Neural progenitor cell (in vitro differentiated cells): ENCODE results near the gene SLC6A17. TPM values are rescaled to one million over a fixed set of nuclear protein-coding genes. Genes with fewer than 3 reads are reported as not detected.

Source experiments
- DNase-seq: peaks from one replicate; pipeline ENCODE4 v3.0.0-alpha.2; 2016; ENCODE audit warnings: low spot score
- H2AFZ ChIP-seq: fragments of 200-600 bp; sonication (generic); replicated peaks from 2 replicates; pipeline ENCODE4 v1.6.1; 2016; ENCODE audit warnings: antibody characterized with exemption
- H3F3A ChIP-seq: fragments of 200-600 bp; sonication (generic); 2 replicates; pipeline ENCODE4 v1.6.1; 2016; ENCODE audit warnings: antibody characterized with exemption, low read depth
- H3K27ac ChIP-seq: fragments of 200-600 bp; sonication (generic); 2 replicates; pipeline ENCODE4 v1.5.1; 2016; ENCODE audit warnings: mild to moderate bottlenecking
- H3K27me3 ChIP-seq: fragments of 200-600 bp; sonication (generic); 2 replicates; pipeline ENCODE4 v1.6.1; 2016; ENCODE audit warnings: mild to moderate bottlenecking, moderate library complexity
- H3K36me3 ChIP-seq: fragments of 200-600 bp; sonication (generic); 2 replicates; pipeline ENCODE4 v1.5.1; 2016
- H3K4me1 ChIP-seq: fragments of 200-600 bp; sonication (generic); 2 replicates; pipeline ENCODE4 v1.6.1; 2016; ENCODE audit warnings: mixed run types
- H3K4me2 ChIP-seq: fragments of 200-600 bp; sonication (generic); 2 replicates; pipeline ENCODE4 v1.6.1; 2016
- H3K4me3 ChIP-seq: fragments of 200-600 bp; sonication (generic); 2 replicates; pipeline ENCODE4 v1.5.1; 2016
- H3K79me2 ChIP-seq: fragments of 200-600 bp; sonication (generic); 2 replicates; pipeline ENCODE4 v1.6.1; 2016; ENCODE audit warnings: low read depth
- H3K9ac ChIP-seq: fragments of 200-600 bp; sonication (generic); 2 replicates; pipeline ENCODE4 v1.6.1; 2016
- H3K9me3 ChIP-seq: fragments of 200-600 bp; sonication (generic); 2 replicates; pipeline ENCODE4 v1.5.1; 2016; ENCODE audit warnings: low read depth
- H4K20me1 ChIP-seq: fragments of 200-600 bp; sonication (generic); 2 replicates; pipeline ENCODE4 v1.6.1; 2016; ENCODE audit warnings: low read depth
- H3K27ac Mint-ChIP-seq: 3 replicates; pipeline ENCODE4 v1.8.0; 2021; ENCODE audit warnings: mixed read lengths
- H3K27me3 Mint-ChIP-seq: 2 replicates; pipeline ENCODE4 v1.8.0; 2022; ENCODE audit warnings: low read depth, mild to moderate bottlenecking, inconsistent platforms, moderate library complexity, mixed read lengths; ENCODE audit not compliant: insufficient read depth
- H3K36me3 Mint-ChIP-seq: 3 replicates; pipeline ENCODE4 v1.8.0; 2021; ENCODE audit warnings: mixed read lengths
- H3K4me1 Mint-ChIP-seq: 3 replicates; pipeline ENCODE4 v1.8.0; 2021; ENCODE audit warnings: mixed read lengths
- H3K4me3 Mint-ChIP-seq: 3 replicates; pipeline ENCODE4 v1.8.0; 2021; ENCODE audit warnings: mild to moderate bottlenecking, moderate library complexity, mixed read lengths
- H3K9me3 Mint-ChIP-seq: 3 replicates; pipeline ENCODE4 v1.8.0; 2020; ENCODE audit warnings: mixed read lengths
- CTCF ChIP-seq: fragments of 200-600 bp; sonication (generic); IDR thresholded peaks from 2 replicates; pipeline ENCODE4 v1.5.1; 2017; ENCODE audit warnings: antibody characterized with exemption, mild to moderate bottlenecking
- EZH2 ChIP-seq: fragments of 200-600 bp; sonication (generic); IDR thresholded peaks from 2 replicates; pipeline ENCODE4 v1.6.1; 2017; ENCODE audit warnings: antibody characterized with exemption, mild to moderate bottlenecking, moderate library complexity
- EZH2phosphoT487 ChIP-seq: fragments of 200-600 bp; sonication (generic); IDR thresholded peaks from 2 replicates; pipeline ENCODE4 v1.6.1; 2017; ENCODE audit warnings: antibody characterized with exemption
- total RNA-seq: library from RNA; depleted of rRNA; stranded (reverse); fragments of >200 nt; gene quantifications from 2 replicates; pipeline ENCODE4 v1.2.3, GENCODE V29; 2015; ENCODE audit warnings: low replicate concordance

The SLC6A17 gene
- total RNA-seq, 1 donor from 2014 or later: not detected

DNA sequence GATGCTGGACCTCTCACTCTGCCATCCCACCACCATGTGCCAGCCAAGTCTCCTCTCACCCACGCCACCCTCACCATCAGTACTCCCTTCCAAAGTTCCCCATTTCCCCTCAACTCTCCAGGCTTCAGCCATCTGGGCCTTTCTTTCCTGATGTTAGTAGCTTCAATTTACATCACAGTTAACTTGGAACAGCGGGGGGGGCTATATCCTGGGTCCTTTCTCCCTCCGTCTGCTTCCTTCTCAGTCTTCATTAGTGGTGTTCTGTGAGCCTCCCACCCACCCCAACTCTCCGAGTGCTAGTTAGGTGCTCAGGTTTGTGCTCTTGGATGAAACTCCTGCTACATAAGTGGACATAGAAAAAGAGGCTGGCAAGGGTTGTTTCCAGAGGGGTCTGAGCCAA lies 91.8 kb downstream of the SLC6A17 start:
- H3K36me3 Mint-ChIP-seq: no peaks in the 10 kb centered on the region
- Histone ChIP-seq H3K4me2 (no peak overlapping the region), H3K27me3 (no peaks in the 10 kb centered on the region), H3K27ac (no peak overlapping the region), H3K4me3 (no peak overlapping the region), H4K20me1 (no peaks in the 10 kb centered on the region), H3K79me2 (no peaks in the 10 kb centered on the region), H3K4me1 (peaks cover 24% of the 10 kb centered on the region), H2AFZ (no peak overlapping the region), H3K36me3 (no peaks in the 10 kb centered on the region), H3F3A (peaks cover 6% of the 10 kb centered on the region), H3K9me3 (no peaks in the 10 kb centered on the region), H3K9ac (no peak overlapping the region)
- no peak for TF ChIP-seq CTCF
- TF ChIP-seq EZH2: no peak
- TF ChIP-seq EZH2phosphoT487: no peak
- DNase-seq: no peak
- H3K9me3 Mint-ChIP-seq: no peaks in the 10 kb centered on the region
- H3K4me1 Mint-ChIP-seq: peaks cover 36% of the 10 kb centered on the region
- no peak overlapping the region for H3K27ac Mint-ChIP-seq
- no peak overlapping the region for H3K4me3 Mint-ChIP-seq
- peaks cover 18% of the 10 kb centered on the region for H3K27me3 Mint-ChIP-seq

- Histone ChIP-seq H2AFZ (no peak overlapping the region), H3K4me1 (peaks cover 24% of the 10 kb centered on the region), H4K20me1 (no peaks in the 10 kb centered on the region), H3K9ac (no peak overlapping the region), H3K27me3 (no peaks in the 10 kb centered on the region), H3F3A (peaks cover 6% of the 10 kb centered on the region), H3K27ac (no peak overlapping the region), H3K79me2 (no peaks in the 10 kb centered on the region), H3K36me3 (no peaks in the 10 kb centered on the region), H3K4me3 (no peak overlapping the region), H3K9me3 (no peaks in the 10 kb centered on the region), H3K4me2 (no peak overlapping the region)
- Mint-ChIP-seq H3K4me3 (no peak overlapping the region), H3K4me1 (peaks cover 36% of the 10 kb centered on the region), H3K36me3 (no peaks in the 10 kb centered on the region), H3K27ac (peak overlapping the region; percentile 70), H3K27me3 (peaks cover 17% of the 10 kb centered on the region), H3K9me3 (no peaks in the 10 kb centered on the region)
- DNase-seq: no peak
- TF ChIP-seq CTCF (no peak), EZH2 (no peak), EZH2phosphoT487 (no peak)
These were observed 92.4 kb downstream of the SLC6A17 start for GRCh38 chr1:110242731-110243130.

- H2AFZ ChIP-seq: peak overlapping the region; percentile 93
- H3K27me3 Mint-ChIP-seq: peaks cover 17% of the 10 kb centered on the region
These were observed 92.9 kb downstream of the SLC6A17 start for GRCh38 chr1:110243146-110243545.

More at GRCh38 chr1:110243146-110243545, 92.9 kb downstream of the SLC6A17 start:
- no peak overlapping the region for H3K9ac ChIP-seq
- H4K20me1 ChIP-seq: no peaks in the 10 kb centered on the region
- Mint-ChIP-seq H3K36me3 (no peaks in the 10 kb centered on the region), H3K9me3 (no peaks in the 10 kb centered on the region), H3K4me1 (peaks cover 36% of the 10 kb centered on the region), H3K4me3 (no peak overlapping the region), H3K27ac (no peak overlapping the region)
- H3K4me1 ChIP-seq: peaks cover 24% of the 10 kb centered on the region
- H3K36me3 ChIP-seq: no peaks in the 10 kb centered on the region
- no peaks in the 10 kb centered on the region for H3K9me3 ChIP-seq
- peaks cover 6% of the 10 kb centered on the region for H3F3A ChIP-seq
- H3K27me3 ChIP-seq: no peaks in the 10 kb centered on the region
- no peaks in the 10 kb centered on the region for H3K79me2 ChIP-seq
- peak overlapping the region; percentile 13 for H3K4me3 ChIP-seq
- no peak for TF ChIP-seq EZH2
- TF ChIP-seq CTCF: no peak
- no peak for TF ChIP-seq EZH2phosphoT487
- H3K4me2 ChIP-seq: peak overlapping the region; percentile 65
- H3K27ac ChIP-seq: no peak overlapping the region
- DNase-seq: no peak
